GM20431 (cell line): ENCODE measurements around the gene ARHGAP6.

Experiments used
- in situ Hi-C: fragments of 300-500 bp; cut with MseI, MboI; formaldehyde crosslinking; loops from one replicate; pipeline ENCODE4 v1.15.0; 2020; ENCODE audit warnings: low sequenced_read_pairs; ENCODE audit not compliant: unreplicated experiment

ARHGAP6 gene

GRCh38 chrX:11438767-11439166 lies 227.0 kb downstream of the ARHGAP6 start:
- in situ Hi-C loops = no loop called here

GRCh38 chrX:11438380-11438723 lies 227.4 kb downstream of the ARHGAP6 start:
- in situ Hi-C loops = no loop called here

DNA sequence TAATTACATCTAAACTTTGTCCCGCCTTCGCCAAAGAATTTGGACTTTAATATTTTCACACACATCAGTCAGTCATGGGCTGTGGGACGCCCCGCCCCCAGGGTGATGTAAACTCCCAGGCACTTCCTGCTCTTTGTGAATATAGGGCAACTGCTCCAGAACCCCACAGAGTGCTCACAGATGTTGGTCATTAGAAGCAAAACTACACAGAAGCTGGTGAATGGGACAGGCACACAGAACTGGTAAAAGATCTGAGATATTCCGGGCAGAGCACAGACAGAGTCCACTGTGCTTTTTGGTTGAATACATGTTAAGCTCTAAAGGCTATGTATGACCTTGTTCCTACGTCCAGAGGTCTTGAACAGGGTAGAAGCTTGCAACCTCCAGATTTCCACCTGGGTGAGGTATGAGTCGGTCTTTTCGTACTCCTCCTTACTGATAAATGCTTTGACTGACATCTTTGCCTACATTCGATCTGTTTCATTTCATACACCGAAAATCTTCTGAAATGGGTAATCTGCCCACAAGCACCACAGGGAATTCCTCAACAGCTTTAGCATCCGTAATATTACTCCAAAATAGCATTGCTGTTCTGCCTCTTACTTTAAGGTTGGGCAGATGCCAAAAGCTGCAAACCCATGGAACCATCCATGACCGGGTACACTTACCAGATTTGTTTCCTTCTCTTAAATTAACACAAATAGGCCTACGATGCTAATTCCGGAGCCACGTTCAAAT lies 227.9 kb downstream of the ARHGAP6 start:
- in situ Hi-C loops = no loop called here

DNA sequence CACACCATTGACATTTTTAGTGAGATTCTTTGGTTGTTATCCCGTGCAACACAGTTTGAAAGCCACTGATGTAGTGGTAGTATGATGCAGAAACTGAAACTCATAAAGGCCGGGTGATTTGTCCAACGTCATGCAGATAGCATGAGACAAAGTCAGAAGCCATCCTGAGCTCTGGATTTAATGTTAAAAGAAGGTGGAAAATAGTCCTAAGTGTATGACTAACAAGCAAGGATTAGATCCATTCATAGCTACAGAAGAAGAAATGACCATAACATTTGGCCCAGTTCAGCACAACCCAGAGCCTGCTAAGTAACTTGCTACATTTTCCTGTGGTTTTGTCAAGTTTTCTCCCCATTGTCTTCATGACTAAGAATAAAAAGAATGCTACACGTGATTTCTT lies 230.2 kb downstream of the ARHGAP6 start:
- in situ Hi-C loops = no loop called here

- in situ Hi-C loops = no loop called here
These were observed 231.1 kb downstream of the ARHGAP6 start for GRCh38 chrX:11434607-11435006.

DNA sequence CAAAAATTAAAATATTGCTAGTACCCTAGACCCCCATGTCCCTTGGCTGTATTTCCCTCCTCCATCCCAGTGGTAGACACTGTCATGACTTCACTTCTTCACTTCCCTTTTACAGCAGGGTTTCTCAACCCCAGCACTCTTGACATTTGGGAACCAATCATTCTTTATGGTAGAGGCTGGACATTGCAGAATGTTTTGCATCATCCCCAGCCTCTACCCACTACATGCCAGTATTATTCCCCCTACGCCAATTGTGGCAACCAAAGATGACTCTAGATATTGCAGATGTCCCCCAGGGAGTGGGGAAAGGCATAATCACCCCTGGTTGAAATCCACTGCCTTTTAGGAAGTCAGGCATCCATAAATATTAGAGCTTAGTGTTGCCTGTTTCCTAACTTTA lies 233.9 kb downstream of the ARHGAP6 start:
- in situ Hi-C loops = no loop called here

GRCh38 chrX:11430271-11430670 lies 235.4 kb downstream of the ARHGAP6 start:
- in situ Hi-C loops = no loop called here

- in situ Hi-C loops = no loop called here
These were observed 236.1 kb downstream of the ARHGAP6 start for GRCh38 chrX:11429538-11430085.

- in situ Hi-C loops = no loop called here
These were observed 238.2 kb downstream of the ARHGAP6 start for GRCh38 chrX:11427453-11428071.

DNA sequence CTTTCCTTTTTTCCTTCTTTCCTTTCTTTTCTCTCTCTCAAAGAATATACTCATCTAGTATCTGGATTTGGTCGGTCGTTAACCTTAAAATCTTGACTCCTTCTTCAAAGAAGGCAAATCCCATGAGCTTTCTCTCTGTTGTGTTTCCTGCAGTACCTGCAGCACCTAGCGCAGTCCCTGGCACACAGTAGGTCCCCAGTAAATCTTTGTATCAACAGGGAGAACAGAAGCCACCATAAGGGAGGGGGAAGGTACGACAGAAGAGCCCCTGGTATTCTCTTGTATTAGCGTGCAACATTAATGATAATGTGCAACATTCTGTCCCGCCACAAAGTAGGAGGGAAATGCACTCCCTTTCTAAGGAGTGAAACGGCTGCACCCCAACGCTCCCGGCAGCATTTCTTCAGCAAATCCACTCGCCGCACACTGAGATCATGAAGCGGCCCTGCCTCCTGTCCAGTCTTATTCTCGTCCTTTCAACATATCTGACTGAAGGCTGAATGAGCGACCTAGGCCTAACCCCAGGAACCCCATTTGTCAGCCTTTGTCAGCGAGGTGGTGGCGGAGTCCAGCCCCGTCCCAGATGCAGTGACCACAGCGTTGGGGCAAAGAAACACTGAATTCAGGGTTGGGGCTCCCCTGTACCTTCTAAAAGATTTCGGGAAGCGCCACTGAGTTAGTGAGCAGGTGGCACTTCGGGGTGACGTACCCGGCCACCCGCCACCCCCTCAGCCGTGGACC lies 238.8 kb downstream of the ARHGAP6 start:
- in situ Hi-C loops = no loop called here

GRCh38 chrX:11424903-11425674 lies 240.6 kb downstream of the ARHGAP6 start:
- in situ Hi-C loops = no loop called here

DNA sequence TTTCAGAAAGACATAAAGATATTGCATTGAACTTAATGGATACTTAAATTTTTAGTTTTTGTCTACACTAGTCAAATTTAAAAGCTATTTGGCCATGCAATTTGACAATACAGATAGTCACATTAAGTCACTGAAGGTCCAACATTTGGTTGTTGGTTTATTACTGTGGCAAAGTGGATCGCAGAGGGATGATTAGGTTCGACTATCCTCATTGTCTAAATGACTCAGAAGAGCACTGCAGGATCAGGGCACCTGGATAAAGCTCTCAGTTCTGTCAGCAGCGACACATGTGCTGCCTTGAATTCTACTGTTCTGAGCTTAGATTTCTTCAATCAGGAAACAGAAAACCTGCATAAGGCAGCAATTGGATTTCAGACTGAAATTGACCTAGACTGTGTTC lies 241.8 kb downstream of the ARHGAP6 start:
- in situ Hi-C loops = no loop called here

DNA sequence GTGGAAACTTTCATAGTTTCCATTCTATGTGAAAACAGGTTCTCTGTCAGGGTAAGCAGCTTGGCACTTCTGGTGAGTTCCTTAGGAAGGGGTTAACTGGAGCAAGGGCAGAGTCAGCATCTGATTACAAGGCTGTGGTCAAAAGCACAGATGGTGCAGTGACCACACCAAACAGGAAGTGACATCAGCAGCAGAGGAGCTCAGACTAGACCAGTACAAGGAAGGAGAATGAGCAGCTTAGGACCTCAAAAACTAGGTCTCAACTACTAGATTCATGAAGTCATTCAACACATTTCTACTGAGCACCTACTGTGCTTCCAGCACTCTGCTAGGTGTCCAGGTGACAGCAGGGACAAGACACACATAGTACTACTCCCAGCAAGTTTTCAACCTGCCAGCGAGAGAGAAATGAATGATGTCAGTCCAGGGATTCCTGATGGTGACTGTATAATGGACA lies 242.3 kb downstream of the ARHGAP6 start:
- in situ Hi-C loops = no loop called here

DNA sequence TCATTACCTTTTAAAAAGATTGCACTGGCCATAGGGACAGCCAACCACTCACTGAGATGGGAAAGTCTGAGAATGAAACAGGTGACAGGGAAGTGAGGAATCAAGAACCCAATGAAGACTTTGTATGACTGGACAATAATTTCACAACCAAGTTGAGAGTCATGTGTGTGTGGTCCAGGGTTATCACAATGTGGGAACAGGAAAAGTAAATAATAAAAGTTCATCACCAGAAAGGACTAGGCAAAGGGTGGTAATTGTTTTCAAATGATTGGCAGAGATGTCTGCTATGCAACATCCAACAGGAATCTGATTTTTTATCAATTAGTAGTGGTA lies 243.2 kb downstream of the ARHGAP6 start:
- in situ Hi-C loops = no loop called here

GRCh38 chrX:11421805-11422524 lies 243.8 kb downstream of the ARHGAP6 start:
- in situ Hi-C loops = no loop called here

DNA sequence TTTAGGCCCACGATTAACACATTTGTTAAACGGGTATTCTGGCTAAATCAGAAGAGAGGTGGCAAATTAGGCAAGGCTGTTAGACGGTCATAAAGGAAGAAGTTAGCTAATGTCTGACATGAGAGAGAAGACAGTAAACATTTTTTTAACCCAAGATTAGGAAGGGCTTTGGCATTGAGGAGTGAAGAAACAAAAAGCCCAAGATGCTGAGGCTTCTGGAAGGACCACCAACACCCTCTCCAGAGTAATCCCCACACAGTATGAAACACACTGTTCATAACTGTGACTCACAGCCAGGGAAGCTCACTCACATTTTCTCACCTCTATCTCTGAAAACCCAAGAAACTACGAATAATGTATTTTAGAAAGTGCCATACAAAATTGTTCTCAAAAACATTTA lies 244.9 kb downstream of the ARHGAP6 start:
- in situ Hi-C loops = no loop called here

GRCh38 chrX:11419102-11419501 lies 246.6 kb downstream of the ARHGAP6 start:
- in situ Hi-C loops = no loop called here

DNA sequence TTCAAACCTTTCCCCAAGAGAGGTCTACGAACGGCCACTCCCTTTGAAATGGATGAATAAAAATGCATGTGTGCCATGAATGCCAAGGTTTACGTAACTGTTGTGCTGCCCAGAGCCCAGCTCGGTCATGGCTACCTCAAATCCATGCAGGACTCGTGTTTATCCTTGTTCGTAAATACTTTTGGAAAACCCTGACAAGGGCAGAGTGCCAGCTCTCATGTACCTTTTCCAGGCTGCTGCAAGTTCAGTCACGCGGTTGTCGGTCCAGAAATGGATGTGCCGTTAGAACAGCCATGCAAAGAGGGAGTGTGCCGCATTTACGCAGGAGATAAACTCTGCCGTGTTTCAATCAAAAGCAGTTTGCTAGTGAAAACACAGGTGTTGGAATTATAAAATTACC lies 249.1 kb downstream of the ARHGAP6 start:
- in situ Hi-C loops = no loop called here

- in situ Hi-C loops = no loop called here
These were observed 251.6 kb downstream of the ARHGAP6 start for GRCh38 chrX:11414091-11414490.
